ENCODE measurements around the gene ALG8. TPM values are rescaled to one million over a fixed set of nuclear protein-coding genes. Genes with fewer than 3 reads are reported as not detected.
A peak's percentile ranks its signal among the peaks of the same experiment; 100 is the strongest.

The ALG8 gene
- total RNA-seq, 4 donors from 2014 or later, result 12.7 to 83.3 (median 21.4) TPM

DNA sequence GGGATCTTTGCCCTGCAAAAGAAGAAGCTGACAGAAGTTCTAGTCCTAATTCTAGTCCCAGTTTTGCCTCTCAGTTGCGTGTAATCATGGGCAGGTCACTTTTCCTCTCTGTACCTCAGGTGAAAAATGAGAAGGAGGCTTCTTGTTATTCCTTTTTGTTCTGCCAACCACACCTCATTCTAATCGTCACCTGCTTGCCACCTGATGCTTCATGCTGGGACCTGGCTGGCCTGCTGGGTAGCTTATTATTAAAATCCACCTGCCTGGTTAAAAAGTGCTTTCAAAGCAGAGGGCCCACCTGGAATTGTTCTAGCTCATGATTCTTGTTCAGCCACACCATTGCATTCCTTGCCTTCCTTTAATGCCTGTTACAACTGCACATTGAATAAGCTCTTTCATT lies 8.4 kb upstream of the ALG8 start:
- Histone ChIP-seq H3K36me3 (no peaks in the 10 kb centered on the region), H3K27ac (no peak overlapping the region), H3K27me3 (no peaks in the 10 kb centered on the region), H3K4me1 (no peaks in the 10 kb centered on the region), H3K4me3 (no peak overlapping the region), H3K9me3 (no peaks in the 10 kb centered on the region)
- no peak for TF ChIP-seq POLR2A (IDR thresholded peaks at IDR 0.05)
- TF ChIP-seq, protein P1, sequence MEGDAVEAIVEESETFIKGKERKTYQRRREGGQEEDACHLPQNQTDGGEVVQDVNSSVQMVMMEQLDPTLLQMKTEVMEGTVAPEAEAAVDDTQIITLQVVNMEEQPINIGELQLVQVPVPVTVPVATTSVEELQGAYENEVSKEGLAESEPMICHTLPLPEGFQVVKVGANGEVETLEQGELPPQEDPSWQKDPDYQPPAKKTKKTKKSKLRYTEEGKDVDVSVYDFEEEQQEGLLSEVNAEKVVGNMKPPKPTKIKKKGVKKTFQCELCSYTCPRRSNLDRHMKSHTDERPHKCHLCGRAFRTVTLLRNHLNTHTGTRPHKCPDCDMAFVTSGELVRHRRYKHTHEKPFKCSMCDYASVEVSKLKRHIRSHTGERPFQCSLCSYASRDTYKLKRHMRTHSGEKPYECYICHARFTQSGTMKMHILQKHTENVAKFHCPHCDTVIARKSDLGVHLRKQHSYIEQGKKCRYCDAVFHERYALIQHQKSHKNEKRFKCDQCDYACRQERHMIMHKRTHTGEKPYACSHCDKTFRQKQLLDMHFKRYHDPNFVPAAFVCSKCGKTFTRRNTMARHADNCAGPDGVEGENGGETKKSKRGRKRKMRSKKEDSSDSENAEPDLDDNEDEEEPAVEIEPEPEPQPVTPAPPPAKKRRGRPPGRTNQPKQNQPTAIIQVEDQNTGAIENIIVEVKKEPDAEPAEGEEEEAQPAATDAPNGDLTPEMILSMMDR (IDR thresholded peaks at IDR 0.05), result no peak
- DNase-seq, result no peak

DNA sequence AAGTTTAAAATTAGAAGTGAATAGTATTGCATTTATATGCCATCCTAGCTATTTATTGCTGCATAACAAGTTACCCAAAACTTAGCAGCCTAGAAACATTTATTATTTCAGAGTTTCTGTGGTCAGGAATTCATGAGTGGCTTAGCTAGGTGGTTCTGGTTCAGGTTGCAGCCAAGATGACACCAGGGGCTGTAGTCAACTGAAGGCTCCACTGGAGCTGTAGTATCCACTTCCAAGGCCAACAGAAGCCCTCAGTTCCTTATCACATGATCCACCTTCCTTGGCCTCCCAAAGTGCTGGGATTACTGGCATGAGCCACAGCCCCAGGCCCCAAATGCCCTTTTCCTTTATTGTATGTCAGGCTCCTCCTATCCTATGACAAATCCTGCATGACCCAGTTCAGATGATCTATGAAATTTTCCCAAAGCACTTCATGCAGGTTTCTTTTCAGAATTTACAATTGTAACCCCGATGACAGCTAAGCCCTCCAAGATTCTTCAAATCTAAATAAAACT lies 6.1 kb upstream of the ALG8 start:
- DNase-seq, result no peak
- H3K27me3 ChIP-seq, result no peaks in the 10 kb centered on the region
- no peak for TF ChIP-seq POLR2A (IDR thresholded peaks at IDR 0.05)
- TF ChIP-seq, protein P1 (IDR thresholded peaks at IDR 0.05), result no peak
- H3K9me3 ChIP-seq, result no peaks in the 10 kb centered on the region
- no peaks in the 10 kb centered on the region for H3K36me3 ChIP-seq
- no peak overlapping the region for H3K4me3 ChIP-seq
- H3K27ac ChIP-seq, result no peak overlapping the region
- H3K4me1 ChIP-seq, result peaks cover 0 to 1% (median 0%) of the 10 kb centered on the region in 4 donors

DNA sequence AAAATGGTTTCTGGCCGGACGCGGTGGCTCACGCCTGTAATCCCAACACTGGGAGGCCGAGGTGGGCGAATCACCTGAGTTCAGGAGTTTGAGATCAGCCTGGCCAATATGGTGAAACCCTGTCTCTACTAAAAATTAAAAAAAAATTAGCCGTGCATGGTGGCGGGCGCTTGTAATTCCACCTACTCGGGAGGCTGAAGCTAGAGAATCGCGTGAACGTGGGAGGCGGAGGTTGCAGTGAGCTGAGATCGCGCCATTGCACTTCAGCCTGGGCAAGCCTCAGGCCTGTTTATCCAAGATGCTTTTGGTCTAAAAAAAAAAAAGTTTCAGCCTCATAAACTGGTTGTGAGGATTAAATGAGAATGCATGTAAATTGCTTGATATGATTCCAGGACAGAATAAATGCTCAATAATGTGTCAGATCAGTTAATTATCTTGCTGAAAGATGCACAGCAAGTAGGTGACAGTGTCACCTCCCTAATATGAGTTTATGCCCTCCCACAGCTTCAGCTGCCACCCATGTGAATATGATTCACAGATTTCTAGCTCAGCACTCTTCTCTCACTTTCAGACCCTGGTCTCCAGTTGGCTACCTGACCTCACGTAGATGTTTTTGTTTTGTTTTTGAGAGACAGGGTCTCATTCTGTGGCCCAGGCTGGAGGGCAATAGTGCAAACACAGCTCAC lies 1.1 kb upstream of the ALG8 start:
- no peak for DNase-seq
- H3K4me1 ChIP-seq, result peaks cover 0 to 9% (median 3%) of the 10 kb centered on the region in 4 donors
- no peaks in the 10 kb centered on the region for H3K27me3 ChIP-seq
- peak overlapping the region in 1 of 4 donors; percentile 77 for H3K27ac ChIP-seq
- no peaks in the 10 kb centered on the region for H3K9me3 ChIP-seq
- TF ChIP-seq, protein P1 (IDR thresholded peaks at IDR 0.05), result no peak
- no peak for TF ChIP-seq POLR2A (IDR thresholded peaks at IDR 0.05)
- H3K4me3 ChIP-seq, result peak overlapping the region in 3 of 4 donors; percentile 64 to 86 (median 75)
- no peaks in the 10 kb centered on the region for H3K36me3 ChIP-seq

DNA sequence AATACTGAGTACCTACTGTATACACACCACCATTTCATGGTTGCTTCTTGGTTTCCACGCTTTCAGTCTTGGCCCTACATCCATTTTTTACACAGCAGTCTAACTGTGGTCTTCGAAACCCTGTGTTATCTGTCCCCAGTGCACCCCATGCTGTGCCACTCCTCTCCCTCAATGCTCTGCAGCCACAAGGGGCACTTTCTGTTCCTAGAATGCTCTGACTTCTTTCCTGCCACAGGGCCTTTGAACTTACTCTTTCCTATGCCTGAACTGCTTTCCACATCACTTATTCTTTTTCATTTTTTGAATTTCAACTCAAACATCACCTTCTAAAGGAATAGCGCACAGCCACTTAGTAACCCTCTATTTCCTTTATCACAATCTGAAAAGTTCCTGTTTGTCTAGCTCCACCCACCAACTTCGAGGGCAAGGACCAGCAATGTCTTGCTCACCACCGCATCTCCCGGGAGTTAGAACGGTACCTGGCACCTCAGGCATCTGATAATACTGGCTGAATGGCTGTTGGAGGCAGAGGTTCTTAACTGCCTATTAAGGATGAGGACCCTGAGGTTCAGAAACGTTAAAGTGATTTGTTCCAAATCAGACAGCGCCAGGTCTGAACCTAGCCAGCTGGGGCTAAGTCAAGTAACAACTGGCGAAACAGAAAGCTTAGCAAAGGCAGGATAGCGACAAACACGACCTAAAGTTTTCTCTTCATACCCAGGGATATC lies 568 bp downstream of the ALG8 start:
- peak in 1 of 3 donors; percentile 52 for DNase-seq
- H3K4me1 ChIP-seq, result peaks cover 0 to 9% (median 3%) of the 10 kb centered on the region in 4 donors
- no peaks in the 10 kb centered on the region for H3K27me3 ChIP-seq
- peak overlapping the region; percentile 75 to 81 (median 78) for H3K27ac ChIP-seq
- TF ChIP-seq, protein P1 (IDR thresholded peaks at IDR 0.05), result no peak
- TF ChIP-seq POLR2A (IDR thresholded peaks at IDR 0.05), result no peak
- H3K4me3 ChIP-seq, result peak overlapping the region; percentile 64 to 86 (median 73)
- peaks cover 0 to 3% (median 0%) of the 10 kb centered on the region in 3 donors for H3K36me3 ChIP-seq
- no peaks in the 10 kb centered on the region for H3K9me3 ChIP-seq

DNA sequence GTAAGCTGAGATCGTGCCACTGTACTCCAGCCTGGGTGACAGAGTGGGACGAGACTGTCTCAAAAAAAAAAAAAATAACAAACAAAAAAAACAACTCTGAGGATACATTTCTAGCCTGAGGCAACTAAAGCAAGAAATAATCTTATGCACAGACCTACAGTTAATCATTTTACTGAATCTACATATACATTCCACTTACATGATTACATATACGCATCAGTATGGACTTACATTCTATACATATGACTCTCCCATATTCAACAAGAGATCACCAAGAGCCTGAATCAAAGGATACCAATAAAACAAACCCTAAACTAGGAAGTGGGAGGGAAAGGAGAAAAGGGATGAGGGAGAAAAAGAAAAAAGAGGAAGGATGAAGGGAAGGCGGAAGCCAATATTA lies 1.1 kb downstream of the ALG8 start:
- DNase-seq, result no peak
- TF ChIP-seq, protein P1 (IDR thresholded peaks at IDR 0.05), result no peak
- TF ChIP-seq POLR2A (IDR thresholded peaks at IDR 0.05), result no peak
- Histone ChIP-seq H3K27ac (no peak overlapping the region), H3K27me3 (no peaks in the 10 kb centered on the region), H3K36me3 (peaks cover 0 to 3% (median 0%) of the 10 kb centered on the region in 3 donors), H3K4me3 (peak overlapping the region in 1 of 4 donors; percentile 86), H3K9me3 (no peaks in the 10 kb centered on the region), H3K4me1 (peaks cover 0 to 9% (median 3%) of the 10 kb centered on the region in 4 donors)
